Panc1 (cell line): ENCODE measurements around the gene NCOR2.

Experiments used
- CTCF ChIP-seq: fragments of 450-650 bp; IDR thresholded peaks from 2 replicates; pipeline ENCODE4 v1.5.1; 2017; ENCODE audit warnings: mild to moderate bottlenecking
- POLR2AphosphoS5 ChIP-seq: IDR thresholded peaks from 2 replicates; pipeline ENCODE4 v1.6.1; 2012; ENCODE audit warnings: mild to moderate bottlenecking, low read depth, low read length, moderate library complexity

- TF ChIP-seq CTCF: no peak
- TF ChIP-seq POLR2AphosphoS5: no peak
Observed at GRCh38 chr12:124539084-124540041, 28.0 kb downstream of the NCOR2 start.
